BJ (cell line): ENCODE results near the gene OTOR. TPM values are rescaled to one million over a fixed set of nuclear protein-coding genes. Genes with fewer than 3 reads are reported as not detected.

Experiments used
- CTCF ChIA-PET: fragments of 350-600 bp; formaldehyde crosslinking; extraction: SDS; loops from one replicate; lab custom pipeline; 2021; ENCODE audit warnings: antibody characterized with exemption, inconsistent platforms; lab: Yijun Ruan, JAX
- POLR2A ChIA-PET: fragments of 300-600 bp; sonication (Branson Sonifier 250); formaldehyde crosslinking; extraction: SDS; loops from one replicate; lab custom pipeline; 2021; ENCODE audit warnings: antibody characterized with exemption; lab: Charles Lee
- DNase-seq: peaks from one replicate; pipeline ENCODE4 v3.0.0-alpha.2; 2011; ENCODE audit warnings: low read depth
- H3K27me3 ChIP-seq: 2 replicates; pipeline ENCODE4 v1.6.0; 2011; ENCODE audit warnings: low read length; ENCODE audit not compliant: control insufficient read depth, insufficient read depth
- H3K36me3 ChIP-seq: 2 replicates; pipeline ENCODE4 v1.5.1; 2011; ENCODE audit warnings: low read length; ENCODE audit not compliant: control insufficient read depth, insufficient read depth
- H3K4me3 ChIP-seq: 2 replicates; pipeline ENCODE4 v1.5.1; 2011; ENCODE audit warnings: low read depth, mild to moderate bottlenecking, control low read depth, low read length
- polyA plus RNA-seq: library from polyadenylated mRNA; depleted of rRNA; stranded (reverse); fragments of >200 nt; gene quantifications from 2 replicates; pipeline ENCODE4 v1.2.3, GENCODE V29; 2011
- TF ChIP-seq, protein P1 (sequence below): IDR thresholded peaks from 2 replicates; pipeline ENCODE4 v1.5.1; 2011; ENCODE audit warnings: low read depth, mild to moderate bottlenecking, control low read depth, inconsistent platforms, low read length, moderate library complexity; ENCODE audit not compliant: insufficient read depth

OTOR gene
- polyA plus RNA-seq, 1 experiment: not detected

DNA sequence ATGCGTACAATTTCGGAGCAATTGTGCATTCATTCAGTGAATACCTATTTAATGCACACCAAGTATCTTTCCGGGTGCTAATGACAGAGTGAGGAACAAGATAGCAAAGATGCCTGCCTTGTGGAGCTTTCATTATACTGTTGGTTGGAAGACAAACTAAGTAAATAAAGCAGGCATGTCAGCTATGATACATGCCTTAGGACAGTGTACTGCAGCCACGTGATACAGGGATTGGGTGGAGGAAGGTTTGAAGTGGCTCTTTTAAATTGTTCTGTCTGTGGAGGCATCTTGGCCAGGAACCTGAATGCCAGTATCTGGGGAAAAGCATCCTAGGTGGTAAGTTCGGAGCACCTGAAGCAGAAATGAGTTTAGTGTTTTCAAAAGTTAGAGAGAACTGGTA is 3.0 kb upstream of the OTOR start:
- TF ChIP-seq, protein P1, sequence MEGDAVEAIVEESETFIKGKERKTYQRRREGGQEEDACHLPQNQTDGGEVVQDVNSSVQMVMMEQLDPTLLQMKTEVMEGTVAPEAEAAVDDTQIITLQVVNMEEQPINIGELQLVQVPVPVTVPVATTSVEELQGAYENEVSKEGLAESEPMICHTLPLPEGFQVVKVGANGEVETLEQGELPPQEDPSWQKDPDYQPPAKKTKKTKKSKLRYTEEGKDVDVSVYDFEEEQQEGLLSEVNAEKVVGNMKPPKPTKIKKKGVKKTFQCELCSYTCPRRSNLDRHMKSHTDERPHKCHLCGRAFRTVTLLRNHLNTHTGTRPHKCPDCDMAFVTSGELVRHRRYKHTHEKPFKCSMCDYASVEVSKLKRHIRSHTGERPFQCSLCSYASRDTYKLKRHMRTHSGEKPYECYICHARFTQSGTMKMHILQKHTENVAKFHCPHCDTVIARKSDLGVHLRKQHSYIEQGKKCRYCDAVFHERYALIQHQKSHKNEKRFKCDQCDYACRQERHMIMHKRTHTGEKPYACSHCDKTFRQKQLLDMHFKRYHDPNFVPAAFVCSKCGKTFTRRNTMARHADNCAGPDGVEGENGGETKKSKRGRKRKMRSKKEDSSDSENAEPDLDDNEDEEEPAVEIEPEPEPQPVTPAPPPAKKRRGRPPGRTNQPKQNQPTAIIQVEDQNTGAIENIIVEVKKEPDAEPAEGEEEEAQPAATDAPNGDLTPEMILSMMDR: no peak
- POLR2A ChIA-PET: no interaction called here
- no peak for DNase-seq
- H3K4me3 ChIP-seq: no peak overlapping the region
- CTCF ChIA-PET: no interaction called here
- H3K27me3 ChIP-seq: no peaks in the 10 kb centered on the region; the same call in 1 of the 2 replicates
- H3K36me3 ChIP-seq: no peaks in the 10 kb centered on the region

DNA sequence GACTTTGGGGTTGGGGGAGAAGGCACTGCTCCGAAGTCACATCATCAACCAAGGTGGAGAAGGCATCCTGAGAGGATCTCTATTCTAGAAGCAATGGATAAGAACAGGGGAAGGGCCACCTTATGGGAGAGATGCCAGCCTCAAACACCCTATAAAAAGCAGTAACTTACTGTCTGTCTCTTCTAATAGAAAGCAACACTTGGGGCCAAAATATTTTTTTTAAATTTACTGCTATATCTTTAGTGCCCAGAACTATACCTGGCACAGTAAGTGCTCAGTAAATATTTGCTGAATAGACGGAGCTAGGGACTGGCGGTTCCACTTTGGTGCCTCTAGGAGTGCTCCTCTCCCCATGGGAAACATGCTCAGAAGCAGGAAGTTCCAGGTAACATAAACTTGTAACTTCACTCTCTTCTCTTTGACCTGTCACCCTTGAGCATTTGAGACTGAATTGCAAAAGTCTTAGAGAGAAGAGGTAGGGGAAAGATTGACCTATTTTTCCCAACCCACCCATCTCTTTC is 807 bp upstream of the OTOR start:
- H3K4me3 ChIP-seq: no peak overlapping the region
- no peaks in the 10 kb centered on the region for H3K36me3 ChIP-seq
- ChIA-PET POLR2A (no interaction called here), CTCF (no interaction called here)
- TF ChIP-seq, protein P1: no peak
- DNase-seq: no peak
- H3K27me3 ChIP-seq: no peaks in the 10 kb centered on the region; the same call in none of the 2 replicates

DNA sequence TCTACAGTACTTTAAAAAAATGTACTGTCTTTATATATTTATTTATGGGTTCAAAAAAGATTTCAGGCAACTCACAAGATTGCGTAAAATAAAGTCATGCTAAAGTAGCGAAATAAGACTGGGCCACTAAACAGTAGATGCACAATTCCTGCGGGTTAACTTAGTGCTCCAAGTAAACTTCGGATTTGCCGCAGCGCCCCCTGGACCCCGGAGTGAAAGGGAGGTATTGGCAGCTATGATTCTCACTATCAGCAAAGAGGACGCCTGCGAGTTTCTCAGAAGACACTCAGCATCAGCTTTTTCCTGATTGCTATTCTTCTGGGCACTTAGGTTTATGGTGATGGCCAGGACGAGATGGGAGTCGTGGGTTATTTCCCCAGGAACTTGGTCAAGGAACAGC is 1.4 kb downstream of the OTOR start:
- POLR2A ChIA-PET: no interaction called here
- no peak overlapping the region for H3K4me3 ChIP-seq

GRCh38 chr20:16752082-16752481 is 3.9 kb downstream of the OTOR start:
- TF ChIP-seq, protein P1: no peak
- no peak for DNase-seq
- Histone ChIP-seq H3K27me3 (no peaks in the 10 kb centered on the region; the same call in none of the 2 replicates), H3K4me3 (no peak overlapping the region), H3K36me3 (no peaks in the 10 kb centered on the region)
- ChIA-PET CTCF (interaction anchor here (0.6 to 4.6 kb wide), 2 partner anchors 9 to 34 kb away, joined by 3 to 27 read pairs; no protein-coding TSS in a partner anchor), POLR2A (no interaction called here)

More for the DNA sequence above, 1.4 kb downstream of the OTOR start:
- no peaks in the 10 kb centered on the region; the same call in none of the 2 replicates for H3K27me3 ChIP-seq
- CTCF ChIA-PET: interaction anchor here (4.6 kb wide), 1 partner anchor 11 kb away, joined by 27 read pairs; no protein-coding TSS in a partner anchor
- H3K36me3 ChIP-seq: no peaks in the 10 kb centered on the region
- TF ChIP-seq, protein P1: no peak
- no peak for DNase-seq

DNA sequence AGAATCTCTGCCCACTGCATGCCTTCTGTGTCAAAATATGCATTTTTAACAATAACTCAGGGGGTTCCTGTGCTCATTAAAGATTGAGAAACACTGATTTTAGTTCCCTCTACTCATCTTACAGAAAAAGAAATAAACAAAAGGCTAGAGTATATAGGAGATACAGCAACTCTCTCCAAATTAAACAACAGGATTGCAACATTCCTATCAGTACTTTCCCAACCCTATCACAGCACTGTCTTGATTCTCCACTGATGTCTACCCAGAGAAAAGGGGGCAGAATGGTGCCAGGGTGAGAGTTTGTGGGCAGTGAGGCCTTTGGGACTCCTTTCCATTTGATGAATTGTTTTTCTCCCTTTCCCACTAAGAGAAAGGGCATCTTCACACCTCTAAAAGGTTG is 4.7 kb downstream of the OTOR start:
- no peak for DNase-seq
- ChIA-PET POLR2A (no interaction called here), CTCF (interaction anchor here (4.6 kb wide), 1 partner anchor 8 kb away, joined by 27 read pairs; no protein-coding TSS in a partner anchor)
- Histone ChIP-seq H3K4me3 (no peak overlapping the region), H3K36me3 (no peaks in the 10 kb centered on the region), H3K27me3 (no peaks in the 10 kb centered on the region; the same call in none of the 2 replicates)
- TF ChIP-seq, protein P1: no peak
